LoVo (cell line): ENCODE data around the gene MS4A4A.

Experiments used
- DNase-seq: peaks from one replicate; pipeline ENCODE4 v3.0.0-alpha.2; 2016; ENCODE audit warnings: low spot score

MS4A4A gene

DNA sequence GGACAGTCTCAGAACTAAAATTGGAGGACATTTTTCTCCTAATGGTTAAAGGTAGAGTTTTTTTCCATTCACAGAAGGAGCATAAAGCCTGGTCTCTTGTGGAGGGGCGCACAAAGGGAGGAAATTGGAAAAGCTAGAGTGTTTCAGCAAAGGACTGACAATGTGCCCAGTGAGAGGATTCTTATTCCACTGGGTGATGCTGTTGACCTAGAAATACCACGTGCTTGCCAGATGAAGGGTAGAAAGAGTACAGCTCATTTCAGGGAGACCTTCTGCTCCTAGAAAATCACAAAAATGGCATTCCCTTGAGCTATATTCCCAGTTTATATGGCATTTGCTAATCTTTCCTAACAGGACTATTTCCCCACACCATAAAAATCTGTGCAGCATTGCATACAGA, 67.7 kb downstream of the MS4A4A start:
- no peak for DNase-seq

DNA sequence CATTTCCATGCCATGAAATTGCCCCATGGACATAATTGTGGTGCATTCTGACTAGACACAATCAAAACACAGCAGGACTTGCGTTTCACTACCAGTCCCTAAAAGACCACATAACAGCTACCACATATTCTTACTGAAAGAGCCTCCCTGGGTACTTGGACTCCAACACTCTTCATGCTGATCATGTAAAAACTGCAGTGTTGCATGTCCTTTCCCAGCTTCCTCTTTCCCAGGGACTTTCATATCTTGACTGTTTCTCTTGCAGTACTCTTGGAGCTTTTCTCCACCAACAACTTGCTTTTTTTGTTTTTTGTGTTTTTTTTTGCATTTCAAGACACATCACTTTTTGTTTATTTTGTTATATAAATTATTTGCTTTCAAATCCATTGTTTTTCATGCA, 69.5 kb downstream of the MS4A4A start:
- DNase-seq: no peak

DNA sequence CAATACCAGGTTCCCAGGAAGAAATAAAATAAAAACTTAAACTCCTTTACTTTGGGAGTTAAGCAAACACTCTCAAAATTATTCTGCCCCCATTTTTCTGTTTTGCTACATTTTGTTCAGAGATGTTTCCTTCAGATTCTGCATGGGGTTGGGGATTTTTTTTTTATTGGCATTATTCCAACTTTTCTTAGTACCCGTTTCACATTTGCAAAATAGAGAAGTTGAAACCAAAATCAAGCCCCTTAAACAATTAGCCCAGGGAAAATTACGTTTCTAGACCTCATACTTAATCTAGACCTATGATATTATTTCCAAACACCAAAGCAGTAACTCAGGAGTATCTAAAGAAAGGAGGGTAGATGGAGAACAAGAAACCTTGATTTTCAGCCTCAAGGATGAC, 77.3 kb downstream of the MS4A4A start:
- DNase-seq: no peak
